ENCODE data around the gene NTM.

Gene NTM

DNA sequence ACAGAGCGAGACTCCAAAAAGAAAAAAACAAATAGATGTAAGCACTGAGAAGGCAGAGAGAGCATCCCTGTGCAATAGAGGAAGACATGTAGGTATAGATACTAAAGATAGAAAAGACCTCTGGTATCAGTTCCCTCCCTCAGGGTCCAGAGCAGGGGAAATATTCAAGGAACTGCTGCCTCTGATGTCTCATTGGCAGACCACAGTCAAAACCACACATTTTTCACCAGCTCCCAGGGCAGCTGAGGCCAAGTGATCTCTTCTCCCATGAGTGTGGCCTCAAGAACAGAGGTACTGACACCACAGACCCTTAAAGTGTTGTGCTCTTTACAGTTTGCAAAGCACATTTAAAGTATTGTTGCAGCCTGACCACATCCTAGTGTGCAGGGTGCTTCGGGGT is 288.5 kb downstream of the NTM start:
- H3K9ac ChIP-seq (ENCODE audit: low read depth, low read length) = no peak overlapping the region
- H3K4me1 ChIP-seq (ENCODE audit: control insufficient read depth, insufficient read depth, low read length) = peaks cover 25% of the 10 kb centered on the region
- no peaks in the 10 kb centered on the region for H3K27me3 ChIP-seq (ENCODE audit: control insufficient read depth, insufficient read depth, low read length)
- H3K4me3 ChIP-seq (ENCODE audit: low read depth, low read length) = no peak overlapping the region
- no peaks in the 10 kb centered on the region for H3K36me3 ChIP-seq (ENCODE audit: control insufficient read depth, insufficient read depth, low read length)
- H3K9me3 ChIP-seq (ENCODE audit: control insufficient read depth, insufficient read depth, low read length) = no peaks in the 10 kb centered on the region

DNA sequence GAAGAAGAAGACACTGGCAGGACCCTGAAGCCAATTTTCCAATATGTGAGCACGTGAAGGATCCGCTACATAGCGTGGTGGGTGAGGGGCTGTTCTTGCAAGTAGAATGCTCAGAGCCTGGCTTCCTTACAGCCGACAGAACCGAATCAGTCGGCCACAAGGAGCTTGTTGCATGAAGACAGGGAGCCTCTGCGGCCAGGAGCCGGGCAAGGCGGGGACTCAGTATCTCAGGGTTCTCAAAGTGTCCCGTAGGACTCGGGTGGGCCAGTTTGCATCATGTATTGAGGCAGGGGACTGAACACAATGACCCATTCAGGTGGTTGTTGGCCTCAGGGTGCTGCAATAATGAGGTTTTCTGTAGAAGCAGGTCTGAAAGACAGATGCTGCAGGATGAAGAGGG is 289.5 kb downstream of the NTM start:
- no peaks in the 10 kb centered on the region for H3K9me3 ChIP-seq (ENCODE audit: control insufficient read depth, insufficient read depth, low read length)
- peaks cover 25% of the 10 kb centered on the region for H3K4me1 ChIP-seq (ENCODE audit: control insufficient read depth, insufficient read depth, low read length)
- peak overlapping the region; percentile 8 for H3K9ac ChIP-seq (ENCODE audit: low read depth, low read length)
- no peaks in the 10 kb centered on the region for H3K36me3 ChIP-seq (ENCODE audit: control insufficient read depth, insufficient read depth, low read length)
- no peak overlapping the region for H3K4me3 ChIP-seq (ENCODE audit: low read depth, low read length)
- H3K27me3 ChIP-seq (ENCODE audit: control insufficient read depth, insufficient read depth, low read length) = no peaks in the 10 kb centered on the region

DNA sequence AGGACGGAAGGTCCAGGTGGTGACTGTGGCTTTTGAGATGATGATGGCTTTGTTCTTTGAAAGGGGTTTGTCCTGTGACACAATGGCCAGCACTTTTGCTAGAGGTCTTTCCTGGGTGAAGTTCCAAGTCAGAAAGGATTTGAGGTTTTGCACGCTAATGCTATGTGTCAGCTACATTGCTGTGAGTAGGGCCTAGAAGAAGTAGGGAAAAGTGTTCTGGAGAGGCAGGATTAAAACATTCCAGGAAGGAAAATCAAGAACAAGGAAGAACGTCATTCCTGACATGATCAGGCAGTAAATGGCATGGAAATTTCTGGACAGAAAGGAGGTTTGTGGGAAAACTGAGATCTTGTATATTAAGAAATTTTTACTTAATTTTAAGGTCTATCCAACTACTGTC is 290.7 kb downstream of the NTM start:
- no peaks in the 10 kb centered on the region for H3K27me3 ChIP-seq (ENCODE audit: control insufficient read depth, insufficient read depth, low read length)

DNA sequence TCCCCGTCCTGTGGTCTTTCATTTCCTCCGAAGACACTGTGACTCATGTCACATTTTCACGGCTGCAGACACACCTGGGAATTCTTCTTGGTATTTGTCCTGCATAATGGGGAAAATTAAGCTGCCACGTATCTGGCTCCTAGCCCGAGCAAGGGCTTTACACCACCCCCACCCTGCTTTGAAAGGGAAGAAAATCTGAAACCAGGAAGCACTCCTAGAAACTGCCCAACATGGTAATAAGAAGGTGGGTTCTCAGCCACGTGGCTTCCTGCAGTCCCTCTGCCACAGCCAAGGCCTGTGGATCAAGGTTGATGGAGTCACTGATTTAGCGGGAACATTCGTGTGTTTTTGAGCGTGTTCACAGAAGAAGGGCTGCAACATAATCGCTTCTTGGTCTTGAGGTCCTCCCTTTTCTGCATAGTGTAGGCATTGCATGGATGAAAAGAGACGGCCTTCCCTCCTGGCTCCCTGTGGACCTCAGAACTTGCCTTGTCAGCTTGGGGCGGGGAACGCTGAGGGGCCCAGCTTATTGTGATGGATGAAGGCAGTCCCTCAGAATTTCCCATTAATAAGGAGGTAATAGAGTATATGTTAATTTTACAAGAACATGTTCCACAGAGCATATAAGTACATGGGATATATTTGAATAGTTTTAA is 292.0 kb downstream of the NTM start:
- H3K27me3 ChIP-seq (ENCODE audit: control insufficient read depth, insufficient read depth, low read length) = no peaks in the 10 kb centered on the region
- peaks cover 18% of the 10 kb centered on the region for H3K4me1 ChIP-seq (ENCODE audit: control insufficient read depth, insufficient read depth, low read length)
- H3K9ac ChIP-seq (ENCODE audit: low read depth, low read length) = no peak overlapping the region
- H3K9me3 ChIP-seq (ENCODE audit: control insufficient read depth, insufficient read depth, low read length) = no peaks in the 10 kb centered on the region
- no peak overlapping the region for H3K4me3 ChIP-seq (ENCODE audit: low read depth, low read length)
- no peaks in the 10 kb centered on the region for H3K36me3 ChIP-seq (ENCODE audit: control insufficient read depth, insufficient read depth, low read length)

More for the DNA sequence above, 290.7 kb downstream of the NTM start:
- no peak overlapping the region for H3K9ac ChIP-seq (ENCODE audit: low read depth, low read length)
- no peaks in the 10 kb centered on the region for H3K36me3 ChIP-seq (ENCODE audit: control insufficient read depth, insufficient read depth, low read length)
- H3K9me3 ChIP-seq (ENCODE audit: control insufficient read depth, insufficient read depth, low read length) = no peaks in the 10 kb centered on the region
- peaks cover 24% of the 10 kb centered on the region for H3K4me1 ChIP-seq (ENCODE audit: control insufficient read depth, insufficient read depth, low read length)
- no peak overlapping the region for H3K4me3 ChIP-seq (ENCODE audit: low read depth, low read length)

DNA sequence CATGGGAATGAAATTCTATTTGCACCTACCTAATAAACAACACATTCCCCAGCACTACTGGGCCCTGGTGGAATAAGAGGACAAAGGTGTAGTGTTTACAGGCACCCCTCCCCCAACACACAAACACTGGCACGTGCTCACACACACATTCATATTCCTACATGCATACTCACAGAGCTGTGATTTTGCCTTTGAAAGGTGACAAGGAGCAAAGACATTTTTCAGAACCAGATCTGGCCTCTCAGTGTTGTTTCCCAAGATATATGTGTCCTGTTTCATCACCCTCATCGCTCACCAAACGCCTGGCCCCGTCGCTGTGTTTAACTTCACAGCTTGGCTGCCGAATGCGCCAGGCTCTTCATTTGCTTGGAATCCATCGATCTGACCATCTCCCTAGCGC is 292.6 kb downstream of the NTM start:
- Histone ChIP-seq H3K9ac (ENCODE audit: low read depth, low read length) (no peak overlapping the region), H3K9me3 (ENCODE audit: control insufficient read depth, insufficient read depth, low read length) (no peaks in the 10 kb centered on the region), H3K27me3 (ENCODE audit: control insufficient read depth, insufficient read depth, low read length) (no peaks in the 10 kb centered on the region), H3K4me3 (ENCODE audit: low read depth, low read length) (no peak overlapping the region), H3K36me3 (ENCODE audit: control insufficient read depth, insufficient read depth, low read length) (no peaks in the 10 kb centered on the region), H3K4me1 (ENCODE audit: control insufficient read depth, insufficient read depth, low read length) (peaks cover 18% of the 10 kb centered on the region)

DNA sequence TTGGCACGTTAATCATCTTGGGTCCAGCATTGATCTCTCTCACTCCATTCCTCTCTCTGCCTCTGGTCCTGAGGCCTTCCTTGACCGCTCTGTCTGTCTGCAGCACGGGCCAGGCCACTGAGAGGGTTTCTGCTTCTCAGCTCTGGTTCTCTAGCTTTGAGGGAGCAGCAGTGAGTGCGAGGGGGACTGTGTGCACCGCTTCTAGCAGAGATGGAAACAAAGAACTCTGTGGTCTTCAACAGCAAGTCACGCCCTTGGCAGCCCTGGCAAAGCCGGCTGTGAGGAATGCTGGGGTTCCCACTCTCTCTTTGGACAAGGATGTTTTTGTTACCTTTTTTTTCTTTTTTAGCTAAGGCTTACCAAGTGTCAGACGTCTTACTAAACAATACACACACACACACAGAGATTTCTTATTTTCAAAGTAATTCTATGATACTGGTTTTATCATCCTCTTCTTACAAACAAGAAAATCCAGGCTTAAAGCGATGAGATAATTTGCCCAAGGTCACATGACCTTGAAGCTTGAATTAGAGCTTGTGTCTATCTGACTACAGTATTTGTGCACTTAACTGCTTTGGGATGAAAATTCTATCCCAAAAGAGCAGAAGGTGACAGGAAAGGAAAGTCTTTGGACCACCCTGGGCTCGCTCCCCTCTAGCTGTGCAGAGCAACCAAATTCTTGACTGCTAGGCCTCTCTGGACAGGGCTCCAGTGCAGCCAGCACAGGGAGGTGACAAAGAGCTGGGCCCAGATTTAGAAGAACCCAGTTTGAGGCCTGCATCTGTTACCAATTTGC is 293.2 kb downstream of the NTM start:
- Histone ChIP-seq H3K9me3 (ENCODE audit: control insufficient read depth, insufficient read depth, low read length) (no peaks in the 10 kb centered on the region), H3K4me1 (ENCODE audit: control insufficient read depth, insufficient read depth, low read length) (peaks cover 18% of the 10 kb centered on the region), H3K27me3 (ENCODE audit: control insufficient read depth, insufficient read depth, low read length) (no peaks in the 10 kb centered on the region), H3K9ac (ENCODE audit: low read depth, low read length) (no peak overlapping the region), H3K36me3 (ENCODE audit: control insufficient read depth, insufficient read depth, low read length) (no peaks in the 10 kb centered on the region), H3K4me3 (ENCODE audit: low read depth, low read length) (no peak overlapping the region)

DNA sequence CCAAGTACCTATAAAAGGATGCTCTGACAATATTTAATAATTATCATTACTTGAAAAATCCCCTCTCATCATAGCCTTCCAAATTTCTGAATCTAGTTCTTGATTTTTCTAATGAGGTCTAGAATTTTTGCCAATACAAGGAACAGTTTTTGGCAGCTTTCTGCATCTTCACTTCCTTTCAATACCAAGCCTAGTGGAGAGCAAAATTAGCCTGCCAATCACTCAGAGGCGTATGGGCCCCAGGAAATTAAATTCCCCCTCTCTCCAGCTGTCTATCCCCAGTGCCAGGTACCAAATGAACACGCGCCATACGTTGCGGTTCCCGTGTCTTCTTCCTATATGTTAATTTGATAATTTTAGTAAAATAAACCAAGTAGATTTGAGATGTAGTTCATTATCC is 293.9 kb downstream of the NTM start:
- Histone ChIP-seq H3K9ac (ENCODE audit: low read depth, low read length) (no peak overlapping the region), H3K27me3 (ENCODE audit: control insufficient read depth, insufficient read depth, low read length) (no peaks in the 10 kb centered on the region), H3K4me3 (ENCODE audit: low read depth, low read length) (no peak overlapping the region), H3K4me1 (ENCODE audit: control insufficient read depth, insufficient read depth, low read length) (peaks cover 21% of the 10 kb centered on the region), H3K36me3 (ENCODE audit: control insufficient read depth, insufficient read depth, low read length) (no peaks in the 10 kb centered on the region), H3K9me3 (ENCODE audit: control insufficient read depth, insufficient read depth, low read length) (no peaks in the 10 kb centered on the region)

DNA sequence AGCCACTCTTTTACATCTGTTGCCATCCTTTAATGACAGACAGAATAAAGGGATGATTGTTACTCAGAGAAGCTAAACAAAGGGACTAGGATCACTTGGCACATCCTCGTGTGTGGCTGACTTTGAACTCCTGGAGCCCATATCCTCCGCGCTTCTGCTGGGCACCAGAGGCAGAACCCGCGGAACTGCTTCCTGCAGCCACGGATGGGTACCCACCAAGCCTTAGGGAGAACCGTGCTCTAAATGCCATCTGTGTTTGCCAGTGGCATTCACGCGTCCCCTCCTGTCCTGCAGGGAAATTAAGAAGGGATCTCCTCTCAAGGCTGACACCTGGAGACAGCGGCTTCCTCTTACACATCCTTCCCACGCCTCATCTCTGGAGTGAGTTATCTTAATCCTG is 294.4 kb downstream of the NTM start:
- no peaks in the 10 kb centered on the region for H3K36me3 ChIP-seq (ENCODE audit: control insufficient read depth, insufficient read depth, low read length)
- H3K4me1 ChIP-seq (ENCODE audit: control insufficient read depth, insufficient read depth, low read length) = peaks cover 22% of the 10 kb centered on the region
- no peaks in the 10 kb centered on the region for H3K9me3 ChIP-seq (ENCODE audit: control insufficient read depth, insufficient read depth, low read length)
- no peaks in the 10 kb centered on the region for H3K27me3 ChIP-seq (ENCODE audit: control insufficient read depth, insufficient read depth, low read length)
- no peak overlapping the region for H3K9ac ChIP-seq (ENCODE audit: low read depth, low read length)
- no peak overlapping the region for H3K4me3 ChIP-seq (ENCODE audit: low read depth, low read length)

DNA sequence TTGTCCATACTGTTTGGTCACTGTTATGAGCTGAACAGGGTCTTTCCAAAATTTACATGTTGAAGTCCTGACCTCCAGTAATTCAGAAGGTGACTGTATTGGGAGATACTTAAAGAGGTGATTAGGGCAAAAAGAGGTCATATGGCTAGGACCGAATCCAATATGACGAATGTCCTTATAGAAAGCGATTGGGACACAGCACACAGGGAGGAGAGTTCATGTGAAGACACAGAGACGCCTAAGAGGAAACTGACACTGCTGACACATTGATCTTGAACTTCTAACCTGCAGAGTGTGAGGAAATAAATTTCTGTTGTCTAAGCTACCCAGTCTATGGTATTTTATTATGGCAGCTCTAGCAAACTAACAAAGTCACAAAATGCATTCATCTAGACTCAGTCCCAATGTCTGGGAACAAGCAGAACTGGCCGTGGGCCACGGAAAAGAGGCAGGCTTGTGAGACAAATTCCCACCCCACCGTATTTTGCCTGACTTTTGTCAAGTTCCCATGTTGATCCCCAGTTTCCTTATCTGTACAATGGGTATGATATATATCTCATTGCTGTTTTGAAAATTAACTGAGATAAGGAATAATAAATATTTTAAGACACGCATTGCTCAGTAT is 295.0 kb downstream of the NTM start:
- no peak overlapping the region for H3K9ac ChIP-seq (ENCODE audit: low read depth, low read length)
- no peaks in the 10 kb centered on the region for H3K36me3 ChIP-seq (ENCODE audit: control insufficient read depth, insufficient read depth, low read length)
- no peaks in the 10 kb centered on the region for H3K9me3 ChIP-seq (ENCODE audit: control insufficient read depth, insufficient read depth, low read length)
- no peak overlapping the region for H3K4me3 ChIP-seq (ENCODE audit: low read depth, low read length)
- no peaks in the 10 kb centered on the region for H3K27me3 ChIP-seq (ENCODE audit: control insufficient read depth, insufficient read depth, low read length)
- peaks cover 20% of the 10 kb centered on the region for H3K4me1 ChIP-seq (ENCODE audit: control insufficient read depth, insufficient read depth, low read length)

DNA sequence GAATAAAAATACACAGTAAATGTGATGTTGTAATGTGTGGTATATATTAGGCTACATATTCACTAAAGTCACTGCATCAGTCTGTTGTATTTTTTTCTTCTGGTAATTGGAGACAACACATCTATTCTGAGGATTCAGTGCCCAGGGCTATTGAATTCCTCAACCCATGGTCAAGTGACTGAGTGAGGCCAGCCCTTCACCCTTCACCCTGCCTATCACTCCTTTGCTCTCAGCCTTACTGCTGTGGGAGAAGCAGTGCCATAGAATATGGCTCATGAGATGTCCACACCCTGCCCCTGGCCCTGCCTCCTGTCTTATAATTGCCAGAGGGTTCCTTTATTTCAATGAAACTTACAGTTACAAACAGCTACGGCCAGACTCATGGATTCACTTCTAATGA is 295.6 kb downstream of the NTM start:
- peaks cover 16% of the 10 kb centered on the region for H3K4me1 ChIP-seq (ENCODE audit: control insufficient read depth, insufficient read depth, low read length)
- no peaks in the 10 kb centered on the region for H3K9me3 ChIP-seq (ENCODE audit: control insufficient read depth, insufficient read depth, low read length)
- H3K9ac ChIP-seq (ENCODE audit: low read depth, low read length) = no peak overlapping the region
- no peaks in the 10 kb centered on the region for H3K36me3 ChIP-seq (ENCODE audit: control insufficient read depth, insufficient read depth, low read length)
- no peaks in the 10 kb centered on the region for H3K27me3 ChIP-seq (ENCODE audit: control insufficient read depth, insufficient read depth, low read length)
- H3K4me3 ChIP-seq (ENCODE audit: low read depth, low read length) = no peak overlapping the region

DNA sequence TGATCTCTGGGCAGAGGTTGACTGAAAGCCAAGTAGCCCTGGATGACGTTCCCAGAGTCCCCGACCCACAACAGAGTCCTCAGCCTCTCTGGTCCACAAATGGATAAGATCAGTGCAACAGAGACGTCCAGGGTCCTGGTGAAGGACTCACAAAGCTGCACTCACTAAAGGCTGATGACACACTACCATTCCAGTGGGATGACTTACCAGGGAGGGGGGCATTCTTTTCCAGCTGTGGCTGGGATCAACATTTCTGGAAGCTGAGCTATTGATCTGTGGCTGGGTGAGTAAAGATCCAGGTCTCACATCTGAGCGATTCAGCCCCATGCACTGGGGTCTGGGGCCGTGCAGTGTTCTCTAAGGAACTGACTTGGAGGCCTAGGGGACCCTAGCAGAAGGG is 296.2 kb downstream of the NTM start:
- H3K27me3 ChIP-seq (ENCODE audit: control insufficient read depth, insufficient read depth, low read length) = no peaks in the 10 kb centered on the region
- no peaks in the 10 kb centered on the region for H3K36me3 ChIP-seq (ENCODE audit: control insufficient read depth, insufficient read depth, low read length)
- H3K9ac ChIP-seq (ENCODE audit: low read depth, low read length) = no peak overlapping the region
- no peak overlapping the region for H3K4me3 ChIP-seq (ENCODE audit: low read depth, low read length)
- H3K4me1 ChIP-seq (ENCODE audit: control insufficient read depth, insufficient read depth, low read length) = peaks cover 15% of the 10 kb centered on the region
- no peaks in the 10 kb centered on the region for H3K9me3 ChIP-seq (ENCODE audit: control insufficient read depth, insufficient read depth, low read length)

DNA sequence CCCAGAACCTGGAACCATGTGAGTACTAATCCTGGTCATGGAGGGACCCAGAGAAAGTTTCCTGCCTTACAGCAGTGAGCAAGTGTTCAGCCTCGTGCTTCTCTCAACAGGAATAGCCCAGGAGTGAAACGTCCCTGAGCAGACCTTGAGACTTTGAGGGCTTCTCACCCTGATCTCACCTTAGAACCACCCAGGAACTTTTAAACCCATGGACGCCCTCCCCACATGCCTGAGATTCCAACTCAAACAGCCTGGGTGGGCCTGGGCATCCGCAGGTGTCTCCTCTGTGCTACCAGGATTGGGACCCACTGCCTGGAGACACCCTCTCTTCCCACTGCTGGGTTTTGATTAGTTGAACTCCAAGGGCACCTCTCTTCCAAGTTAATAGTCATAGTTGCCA is 297.2 kb downstream of the NTM start:
- no peak overlapping the region for H3K9ac ChIP-seq (ENCODE audit: low read depth, low read length)
- H3K36me3 ChIP-seq (ENCODE audit: control insufficient read depth, insufficient read depth, low read length) = no peaks in the 10 kb centered on the region
- H3K9me3 ChIP-seq (ENCODE audit: control insufficient read depth, insufficient read depth, low read length) = no peaks in the 10 kb centered on the region
- H3K4me1 ChIP-seq (ENCODE audit: control insufficient read depth, insufficient read depth, low read length) = peaks cover 8% of the 10 kb centered on the region
- H3K4me3 ChIP-seq (ENCODE audit: low read depth, low read length) = no peak overlapping the region
- H3K27me3 ChIP-seq (ENCODE audit: control insufficient read depth, insufficient read depth, low read length) = no peaks in the 10 kb centered on the region
